Lower leg skin (tissue), 3 donors: ENCODE data around the gene TMEM63A.

Experiments used
- POLR2A ChIP-seq, 2 donors: fragments of 450-650 bp; IDR thresholded peaks; one replicate each; pipeline ENCODE4 v1.6.1; 2016 to 2017; ENCODE audit warnings: antibody characterized with exemption in 2 of 2, mild to moderate bottlenecking in 1 of 2, moderate library complexity in 1 of 2
- TF ChIP-seq, protein P1 (sequence below), 3 donors: fragments of 450-650 bp; IDR thresholded peaks; one replicate each; pipeline ENCODE4 v1.5.1; 2016; ENCODE audit warnings: antibody characterized with exemption in 3 of 3, mild to moderate bottlenecking in 3 of 3, moderate library complexity in 2 of 3

DNA sequence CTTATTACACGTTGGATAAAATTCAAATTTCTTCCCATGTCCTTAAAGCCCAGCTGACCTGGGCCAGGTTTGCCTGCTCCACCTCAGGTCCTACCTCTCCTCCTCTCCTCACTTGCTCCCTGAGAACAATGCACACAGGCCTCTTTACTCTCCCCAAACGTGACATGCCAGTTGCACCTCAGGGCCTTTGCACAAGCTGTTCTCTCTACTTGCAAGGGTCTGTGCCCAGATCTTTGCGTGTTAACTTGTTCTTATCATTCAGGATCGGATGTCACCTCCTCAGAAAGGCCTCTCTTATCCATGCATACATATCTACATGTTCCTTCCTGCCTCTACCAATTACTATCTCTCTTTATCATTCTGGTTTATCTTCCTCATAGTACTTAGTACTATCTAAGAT is 21.4 kb upstream of the TMEM63A start:
- TF ChIP-seq, protein P1, sequence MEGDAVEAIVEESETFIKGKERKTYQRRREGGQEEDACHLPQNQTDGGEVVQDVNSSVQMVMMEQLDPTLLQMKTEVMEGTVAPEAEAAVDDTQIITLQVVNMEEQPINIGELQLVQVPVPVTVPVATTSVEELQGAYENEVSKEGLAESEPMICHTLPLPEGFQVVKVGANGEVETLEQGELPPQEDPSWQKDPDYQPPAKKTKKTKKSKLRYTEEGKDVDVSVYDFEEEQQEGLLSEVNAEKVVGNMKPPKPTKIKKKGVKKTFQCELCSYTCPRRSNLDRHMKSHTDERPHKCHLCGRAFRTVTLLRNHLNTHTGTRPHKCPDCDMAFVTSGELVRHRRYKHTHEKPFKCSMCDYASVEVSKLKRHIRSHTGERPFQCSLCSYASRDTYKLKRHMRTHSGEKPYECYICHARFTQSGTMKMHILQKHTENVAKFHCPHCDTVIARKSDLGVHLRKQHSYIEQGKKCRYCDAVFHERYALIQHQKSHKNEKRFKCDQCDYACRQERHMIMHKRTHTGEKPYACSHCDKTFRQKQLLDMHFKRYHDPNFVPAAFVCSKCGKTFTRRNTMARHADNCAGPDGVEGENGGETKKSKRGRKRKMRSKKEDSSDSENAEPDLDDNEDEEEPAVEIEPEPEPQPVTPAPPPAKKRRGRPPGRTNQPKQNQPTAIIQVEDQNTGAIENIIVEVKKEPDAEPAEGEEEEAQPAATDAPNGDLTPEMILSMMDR (IDR thresholded peaks at IDR 0.05): no peak
- no peak for TF ChIP-seq POLR2A (IDR thresholded peaks at IDR 0.05)
